ENCODE measurements around the gene CLASP1.

CLASP1 gene

DNA sequence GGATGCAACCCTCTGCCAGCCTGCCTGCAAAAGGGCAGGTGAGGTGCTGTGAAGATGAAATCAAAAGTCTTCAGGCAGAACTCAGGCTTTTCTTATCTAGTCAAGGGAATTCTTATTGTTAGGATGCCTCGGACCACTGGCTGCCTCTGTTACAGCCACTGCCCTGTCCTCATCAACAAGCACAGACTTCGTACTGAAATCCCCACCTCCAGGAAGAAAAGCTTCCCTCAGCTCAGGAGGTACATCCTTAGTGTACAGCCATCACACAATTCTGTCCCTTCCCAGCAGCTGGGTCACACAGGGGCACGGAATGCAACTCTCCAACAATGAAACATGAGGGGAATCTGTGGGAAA is 128.6 kb downstream of the CLASP1 start:
- no peak overlapping the region for H3K9ac ChIP-seq (ENCODE audit: low read length)
- H3K36me3 ChIP-seq (ENCODE audit: control insufficient read depth, insufficient read depth, low read length): peaks cover 3% of the 10 kb centered on the region
- H3K27ac ChIP-seq (ENCODE audit: low read depth, low read length): no peak overlapping the region
- H3K27me3 ChIP-seq (ENCODE audit: control insufficient read depth, insufficient read depth, low read length): no peaks in the 10 kb centered on the region
- H3K4me1 ChIP-seq (ENCODE audit: control insufficient read depth, insufficient read depth, low read length): no peaks in the 10 kb centered on the region
- no peak overlapping the region for H3K4me3 ChIP-seq (ENCODE audit: low read length)

GRCh38 chr2:121519732-121520640 is 129.3 kb downstream of the CLASP1 start:
- Histone ChIP-seq H3K27ac (ENCODE audit: low read depth, low read length) (no peak overlapping the region), H3K4me3 (ENCODE audit: low read length) (no peak overlapping the region), H3K9ac (ENCODE audit: low read length) (no peak overlapping the region), H3K36me3 (ENCODE audit: control insufficient read depth, insufficient read depth, low read length) (no peaks in the 10 kb centered on the region), H3K27me3 (ENCODE audit: control insufficient read depth, insufficient read depth, low read length) (no peaks in the 10 kb centered on the region), H3K4me1 (ENCODE audit: control insufficient read depth, insufficient read depth, low read length) (no peaks in the 10 kb centered on the region)

DNA sequence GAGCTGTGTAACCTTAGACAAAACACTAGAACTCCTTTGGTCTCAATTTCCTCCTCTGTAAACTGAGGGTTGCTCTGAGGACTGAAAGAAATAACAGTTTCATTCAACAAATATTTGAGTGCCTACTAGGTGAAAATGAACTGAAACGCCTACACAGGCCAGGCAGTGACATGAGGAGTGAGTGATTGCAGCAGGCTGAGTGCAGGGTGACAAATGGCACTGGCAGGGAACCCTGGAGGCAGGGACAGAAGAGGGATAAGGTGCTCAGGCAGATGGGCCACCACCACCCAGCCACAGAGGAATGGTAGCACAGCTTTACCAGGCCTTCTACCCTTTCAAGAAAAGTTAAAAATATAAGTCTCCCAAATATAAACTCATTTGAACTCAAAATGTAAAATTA is 130.1 kb downstream of the CLASP1 start:
- H3K36me3 ChIP-seq (ENCODE audit: control insufficient read depth, insufficient read depth, low read length): peaks cover 1% of the 10 kb centered on the region
- H3K9ac ChIP-seq (ENCODE audit: low read length): no peak overlapping the region
- H3K27ac ChIP-seq (ENCODE audit: low read depth, low read length): no peak overlapping the region

DNA sequence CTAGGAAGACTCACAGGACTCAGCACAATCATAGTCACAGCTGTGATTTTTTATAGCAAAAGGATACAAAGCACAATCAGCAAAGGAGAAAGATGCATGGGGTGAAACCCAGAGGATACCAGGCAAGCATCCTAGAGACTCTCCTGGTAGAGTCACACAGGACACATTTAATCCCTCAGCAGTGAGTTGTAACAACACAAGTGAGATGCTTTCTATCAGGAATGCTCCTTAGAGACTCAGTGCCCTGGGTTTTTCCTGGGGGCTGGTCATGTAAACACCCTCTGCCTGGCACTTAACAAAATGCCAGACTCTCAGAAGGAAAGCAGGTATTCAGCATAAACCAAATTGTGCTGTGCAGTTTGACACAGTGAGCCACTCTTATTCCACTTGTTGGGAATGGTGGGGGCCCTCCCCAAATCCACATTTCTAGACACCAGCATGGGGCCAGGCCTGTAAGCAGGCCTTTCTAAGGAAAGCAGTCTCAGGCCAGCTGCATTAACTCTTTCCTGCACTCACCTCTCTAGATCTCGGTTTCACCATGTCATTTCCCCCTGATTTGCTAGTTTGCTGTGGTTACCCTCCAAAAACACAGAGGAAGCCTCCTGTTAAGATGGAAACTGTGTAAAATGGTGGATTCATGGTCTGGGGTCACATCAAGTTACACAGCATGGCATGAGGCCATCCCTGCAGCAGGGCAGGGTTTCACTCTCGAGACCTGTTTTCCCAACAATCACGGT is 135.5 kb downstream of the CLASP1 start:
- peaks cover 5% of the 10 kb centered on the region for H3K36me3 ChIP-seq (ENCODE audit: control insufficient read depth, insufficient read depth, low read length)
- H3K4me1 ChIP-seq (ENCODE audit: control insufficient read depth, insufficient read depth, low read length): no peaks in the 10 kb centered on the region
- H3K27me3 ChIP-seq (ENCODE audit: control insufficient read depth, insufficient read depth, low read length): no peaks in the 10 kb centered on the region
- H3K27ac ChIP-seq (ENCODE audit: low read depth, low read length): no peak overlapping the region
- no peak overlapping the region for H3K9ac ChIP-seq (ENCODE audit: low read length)
- no peak overlapping the region for H3K4me3 ChIP-seq (ENCODE audit: low read length)

More for the DNA sequence above, 130.1 kb downstream of the CLASP1 start:
- no peak overlapping the region for H3K4me3 ChIP-seq (ENCODE audit: low read length)
- H3K4me1 ChIP-seq (ENCODE audit: control insufficient read depth, insufficient read depth, low read length): no peaks in the 10 kb centered on the region
- no peaks in the 10 kb centered on the region for H3K27me3 ChIP-seq (ENCODE audit: control insufficient read depth, insufficient read depth, low read length)

GRCh38 chr2:121510857-121511256 is 138.4 kb downstream of the CLASP1 start:
- H3K4me1 ChIP-seq (ENCODE audit: control insufficient read depth, insufficient read depth, low read length): no peaks in the 10 kb centered on the region
- peaks cover 5% of the 10 kb centered on the region for H3K36me3 ChIP-seq (ENCODE audit: control insufficient read depth, insufficient read depth, low read length)
- H3K27ac ChIP-seq (ENCODE audit: low read depth, low read length): no peak overlapping the region
- H3K4me3 ChIP-seq (ENCODE audit: low read length): no peak overlapping the region
- no peak overlapping the region for H3K9ac ChIP-seq (ENCODE audit: low read length)
- H3K27me3 ChIP-seq (ENCODE audit: control insufficient read depth, insufficient read depth, low read length): no peaks in the 10 kb centered on the region

DNA sequence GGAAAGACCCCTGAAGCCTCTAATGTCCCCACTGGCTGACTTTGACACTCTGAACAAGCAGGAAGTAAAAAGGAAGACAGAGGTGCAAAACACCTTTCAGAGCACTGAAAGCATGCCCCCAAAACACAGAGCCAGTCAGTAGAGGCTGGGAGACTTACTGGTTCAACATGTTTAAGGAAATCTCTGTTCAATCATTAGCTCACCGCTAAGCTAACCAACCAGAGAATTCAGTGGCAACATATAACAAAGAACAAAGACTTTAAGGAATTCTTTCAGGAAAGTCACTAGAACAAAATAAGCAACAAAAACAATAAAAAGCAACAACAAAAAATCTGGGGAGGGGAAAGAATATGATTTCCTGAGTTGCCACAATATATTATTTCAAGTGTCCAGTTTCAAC is 142.6 kb downstream of the CLASP1 start:
- Histone ChIP-seq H3K4me1 (ENCODE audit: control insufficient read depth, insufficient read depth, low read length) (no peaks in the 10 kb centered on the region), H3K9ac (ENCODE audit: low read length) (no peak overlapping the region), H3K27me3 (ENCODE audit: control insufficient read depth, insufficient read depth, low read length) (no peaks in the 10 kb centered on the region), H3K36me3 (ENCODE audit: control insufficient read depth, insufficient read depth, low read length) (no peaks in the 10 kb centered on the region), H3K27ac (ENCODE audit: low read depth, low read length) (no peak overlapping the region), H3K4me3 (ENCODE audit: low read length) (no peak overlapping the region)

GRCh38 chr2:121505986-121506586 is 143.2 kb downstream of the CLASP1 start:
- no peak overlapping the region for H3K4me3 ChIP-seq (ENCODE audit: low read length)
- no peak overlapping the region for H3K27ac ChIP-seq (ENCODE audit: low read depth, low read length)
- no peaks in the 10 kb centered on the region for H3K36me3 ChIP-seq (ENCODE audit: control insufficient read depth, insufficient read depth, low read length)
- H3K4me1 ChIP-seq (ENCODE audit: control insufficient read depth, insufficient read depth, low read length): no peaks in the 10 kb centered on the region
- H3K9ac ChIP-seq (ENCODE audit: low read length): no peak overlapping the region
- no peaks in the 10 kb centered on the region for H3K27me3 ChIP-seq (ENCODE audit: control insufficient read depth, insufficient read depth, low read length)

GRCh38 chr2:121505005-121505404 is 144.3 kb downstream of the CLASP1 start:
- Histone ChIP-seq H3K36me3 (ENCODE audit: control insufficient read depth, insufficient read depth, low read length) (no peaks in the 10 kb centered on the region), H3K4me3 (ENCODE audit: low read length) (no peak overlapping the region), H3K4me1 (ENCODE audit: control insufficient read depth, insufficient read depth, low read length) (no peaks in the 10 kb centered on the region), H3K9ac (ENCODE audit: low read length) (no peak overlapping the region), H3K27me3 (ENCODE audit: control insufficient read depth, insufficient read depth, low read length) (no peaks in the 10 kb centered on the region), H3K27ac (ENCODE audit: low read depth, low read length) (no peak overlapping the region)

GRCh38 chr2:121504316-121504715 is 144.9 kb downstream of the CLASP1 start:
- Histone ChIP-seq H3K36me3 (ENCODE audit: control insufficient read depth, insufficient read depth, low read length) (no peaks in the 10 kb centered on the region), H3K4me1 (ENCODE audit: control insufficient read depth, insufficient read depth, low read length) (no peaks in the 10 kb centered on the region), H3K27me3 (ENCODE audit: control insufficient read depth, insufficient read depth, low read length) (no peaks in the 10 kb centered on the region), H3K9ac (ENCODE audit: low read length) (no peak overlapping the region), H3K27ac (ENCODE audit: low read depth, low read length) (no peak overlapping the region), H3K4me3 (ENCODE audit: low read length) (no peak overlapping the region)

- Histone ChIP-seq H3K4me1 (ENCODE audit: control insufficient read depth, insufficient read depth, low read length) (no peaks in the 10 kb centered on the region), H3K27ac (ENCODE audit: low read depth, low read length) (no peak overlapping the region), H3K9ac (ENCODE audit: low read length) (no peak overlapping the region), H3K27me3 (ENCODE audit: control insufficient read depth, insufficient read depth, low read length) (no peaks in the 10 kb centered on the region), H3K36me3 (ENCODE audit: control insufficient read depth, insufficient read depth, low read length) (no peaks in the 10 kb centered on the region), H3K4me3 (ENCODE audit: low read length) (no peak overlapping the region)
These were observed 146.5 kb downstream of the CLASP1 start for GRCh38 chr2:121502781-121503180.

DNA sequence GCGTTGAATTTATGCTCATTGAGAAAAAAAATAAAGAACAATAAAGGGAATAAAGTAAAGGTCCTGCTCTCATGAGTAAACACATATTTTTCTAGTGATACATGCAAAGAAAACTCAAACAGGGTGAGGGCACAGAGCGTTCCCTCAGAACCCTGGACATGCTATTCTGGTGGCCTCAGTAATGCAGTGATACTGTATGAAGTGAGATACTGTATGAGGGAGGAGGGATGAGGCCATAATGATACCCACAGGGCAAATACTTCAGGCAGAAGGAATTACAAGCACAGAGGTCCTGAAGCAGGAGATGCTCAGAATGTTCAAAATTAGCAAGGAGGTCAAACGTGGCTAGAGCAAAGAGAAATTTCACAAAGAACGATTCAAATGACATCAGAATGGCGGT is 147.0 kb downstream of the CLASP1 start:
- Histone ChIP-seq H3K4me1 (ENCODE audit: control insufficient read depth, insufficient read depth, low read length) (no peaks in the 10 kb centered on the region), H3K27ac (ENCODE audit: low read depth, low read length) (no peak overlapping the region), H3K36me3 (ENCODE audit: control insufficient read depth, insufficient read depth, low read length) (no peaks in the 10 kb centered on the region), H3K4me3 (ENCODE audit: low read length) (no peak overlapping the region), H3K27me3 (ENCODE audit: control insufficient read depth, insufficient read depth, low read length) (no peaks in the 10 kb centered on the region), H3K9ac (ENCODE audit: low read length) (no peak overlapping the region)

DNA sequence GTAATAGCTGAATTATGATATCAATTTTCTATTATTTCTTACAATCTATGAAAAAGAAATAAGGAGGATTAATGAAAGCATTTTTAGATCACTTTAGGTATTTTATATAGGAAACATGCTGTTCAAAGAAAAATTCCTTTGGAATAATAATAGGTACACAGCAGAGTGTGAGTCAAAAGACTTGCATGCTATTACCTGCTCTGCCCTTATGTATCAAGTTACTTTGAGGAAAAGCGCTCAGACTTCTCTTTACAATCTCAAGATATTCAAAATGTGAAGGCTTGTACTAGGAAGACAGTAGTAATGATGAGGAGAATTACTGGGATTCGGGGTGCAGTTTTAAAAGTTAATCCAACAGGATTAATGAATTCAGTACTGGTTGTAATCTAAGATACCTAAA is 147.7 kb downstream of the CLASP1 start:
- H3K4me1 ChIP-seq (ENCODE audit: control insufficient read depth, insufficient read depth, low read length): no peaks in the 10 kb centered on the region
- no peaks in the 10 kb centered on the region for H3K27me3 ChIP-seq (ENCODE audit: control insufficient read depth, insufficient read depth, low read length)
- H3K4me3 ChIP-seq (ENCODE audit: low read length): no peak overlapping the region
- no peaks in the 10 kb centered on the region for H3K36me3 ChIP-seq (ENCODE audit: control insufficient read depth, insufficient read depth, low read length)
- no peak overlapping the region for H3K27ac ChIP-seq (ENCODE audit: low read depth, low read length)
- no peak overlapping the region for H3K9ac ChIP-seq (ENCODE audit: low read length)

All from rectal smooth muscle tissue (tissue), 1 donor.